ENCODE measurements around the gene TMEM63A. TPM values are rescaled to one million over a fixed set of nuclear protein-coding genes. Genes with fewer than 3 reads are reported as not detected.

Gene TMEM63A
- total RNA-seq, 3 donors from 2014 or later (not counting 1 experiment from before 2014, with no cell fraction given): 101 to 166 (median 113) TPM

- TF ChIP-seq CTCF (IDR thresholded peaks at IDR 0.05): no peak
- Histone ChIP-seq H3K27me3 (ENCODE audit: control insufficient read depth, insufficient read depth, low read length) (no peaks in the 10 kb centered on the region), H3K27ac (ENCODE audit: low read length) (no peak overlapping the region), H3K9me3 (ENCODE audit: control insufficient read depth, insufficient read depth, low read length) (no peaks in the 10 kb centered on the region), H3K4me3 (ENCODE audit: low read length) (no peak overlapping the region), H3K36me3 (ENCODE audit: control insufficient read depth, insufficient read depth, low read length) (peaks cover 81% of the 10 kb centered on the region), H3K4me1 (ENCODE audit: control insufficient read depth, insufficient read depth, low read length) (peaks cover 12% of the 10 kb centered on the region)
- no peaks in the 10 kb centered on the region for H3K27me3 Mint-ChIP-seq (ENCODE audit: low read depth in 2 of 2)
- intact Hi-C loops (cut with micrococcal nuclease): no loop called here
- peaks cover 6 to 12% of the 10 kb centered on the region in 2 donors for H3K4me1 Mint-ChIP-seq
- ATAC-seq (no peak), DNase-seq (no peak)
- WGBS (ENCODE audit: insufficient coverage): 97% methylated on average over 7 of the region's 7 CpGs
- H3K27ac Mint-ChIP-seq: no peak overlapping the region
- no peak overlapping the region for H3K4me3 Mint-ChIP-seq
- peaks cover 19% of the 10 kb centered on the region for H3K36me3 Mint-ChIP-seq
- no peaks in the 10 kb centered on the region for H3K9me3 Mint-ChIP-seq
These were observed 21.2 kb downstream of the TMEM63A start for GRCh38 chr1:225860876-225861441.

- H3K4me3 Mint-ChIP-seq: no peak overlapping the region
- no peaks in the 10 kb centered on the region for H3K27me3 ChIP-seq (ENCODE audit: control insufficient read depth, insufficient read depth, low read length)
- H3K27ac Mint-ChIP-seq: no peak overlapping the region
- TF ChIP-seq CTCF (IDR thresholded peaks at IDR 0.05): no peak
- peaks cover 19% of the 10 kb centered on the region for H3K36me3 Mint-ChIP-seq
- DNase-seq (no peak), ATAC-seq (no peak)
- peaks cover 7% of the 10 kb centered on the region for H3K4me1 ChIP-seq (ENCODE audit: control insufficient read depth, insufficient read depth, low read length)
- H3K4me3 ChIP-seq (ENCODE audit: low read length): no peak overlapping the region
- no peaks in the 10 kb centered on the region for H3K9me3 ChIP-seq (ENCODE audit: control insufficient read depth, insufficient read depth, low read length)
- H3K9me3 Mint-ChIP-seq: no peaks in the 10 kb centered on the region
- H3K27ac ChIP-seq (ENCODE audit: low read length): no peak overlapping the region
- H3K27me3 Mint-ChIP-seq (ENCODE audit: low read depth in 2 of 2): no peaks in the 10 kb centered on the region
- peaks cover 6 to 13% of the 10 kb centered on the region in 2 donors for H3K4me1 Mint-ChIP-seq
- peaks cover 79% of the 10 kb centered on the region for H3K36me3 ChIP-seq (ENCODE audit: control insufficient read depth, insufficient read depth, low read length)
- intact Hi-C loops (cut with micrococcal nuclease): no loop called here
- 92% methylated on average over 4 of the region's 5 CpGs for WGBS (ENCODE audit: insufficient coverage)
These were observed 22.1 kb downstream of the TMEM63A start for GRCh38 chr1:225860107-225860506.

GRCh38 chr1:225859151-225859550 lies 23.0 kb downstream of the TMEM63A start:
- Histone ChIP-seq H3K36me3 (ENCODE audit: control insufficient read depth, insufficient read depth, low read length) (peaks cover 78% of the 10 kb centered on the region), H3K9me3 (ENCODE audit: control insufficient read depth, insufficient read depth, low read length) (no peaks in the 10 kb centered on the region), H3K4me1 (ENCODE audit: control insufficient read depth, insufficient read depth, low read length) (peaks cover 6% of the 10 kb centered on the region), H3K27ac (ENCODE audit: low read length) (no peak overlapping the region), H3K4me3 (ENCODE audit: low read length) (no peak overlapping the region), H3K27me3 (ENCODE audit: control insufficient read depth, insufficient read depth, low read length) (no peaks in the 10 kb centered on the region)
- ATAC-seq (no peak), DNase-seq (no peak)
- intact Hi-C loops (cut with micrococcal nuclease): no loop called here
- TF ChIP-seq CTCF (IDR thresholded peaks at IDR 0.05): no peak
- Mint-ChIP-seq H3K27ac (no peak overlapping the region), H3K9me3 (no peaks in the 10 kb centered on the region), H3K4me1 (peaks cover 6 to 13% of the 10 kb centered on the region in 2 donors), H3K4me3 (no peak overlapping the region), H3K36me3 (peaks cover 26% of the 10 kb centered on the region), H3K27me3 (ENCODE audit: low read depth in 2 of 2) (no peaks in the 10 kb centered on the region)
- 97% methylated on average over 5 of the region's 5 CpGs for WGBS (ENCODE audit: insufficient coverage)

GRCh38 chr1:225857256-225857655 lies 24.9 kb downstream of the TMEM63A start:
- peaks cover 11 to 27% of the 10 kb centered on the region in 2 donors for H3K4me1 Mint-ChIP-seq
- H3K27ac Mint-ChIP-seq: no peak overlapping the region
- 100% methylated on average over 4 of the region's 7 CpGs for WGBS (ENCODE audit: insufficient coverage)

More at GRCh38 chr1:225857256-225857655, 24.9 kb downstream of the TMEM63A start:
- no peak for DNase-seq
- H3K27me3 ChIP-seq (ENCODE audit: control insufficient read depth, insufficient read depth, low read length): no peaks in the 10 kb centered on the region
- no peaks in the 10 kb centered on the region for H3K9me3 ChIP-seq (ENCODE audit: control insufficient read depth, insufficient read depth, low read length)
- TF ChIP-seq CTCF (IDR thresholded peaks at IDR 0.05): no peak
- no peak overlapping the region for H3K4me3 Mint-ChIP-seq
- H3K4me3 ChIP-seq (ENCODE audit: low read length): no peak overlapping the region
- H3K4me1 ChIP-seq (ENCODE audit: control insufficient read depth, insufficient read depth, low read length): peaks cover 14% of the 10 kb centered on the region
- H3K9me3 Mint-ChIP-seq: no peaks in the 10 kb centered on the region
- H3K27me3 Mint-ChIP-seq (ENCODE audit: low read depth in 2 of 2): no peaks in the 10 kb centered on the region
- no peak overlapping the region for H3K27ac ChIP-seq (ENCODE audit: low read length)
- H3K36me3 ChIP-seq (ENCODE audit: control insufficient read depth, insufficient read depth, low read length): peaks cover 82% of the 10 kb centered on the region
- no peak for ATAC-seq
- peaks cover 30% of the 10 kb centered on the region for H3K36me3 Mint-ChIP-seq
- intact Hi-C loops (cut with micrococcal nuclease): no loop called here

All from natural killer cell (primary cell).